ENCODE data around the gene MAML3. TPM values are rescaled to one million over a fixed set of nuclear protein-coding genes. Genes with fewer than 3 reads are reported as not detected.
A peak's percentile ranks its signal among the peaks of the same experiment; 100 is the strongest.

The MAML3 gene
- total RNA-seq, 2 experiments from 2014 or later: 2.0 to 2.4 TPM

- no peak for TF ChIP-seq CTCF (IDR thresholded peaks at IDR 0.05)
- Mint-ChIP-seq H3K27me3 (peaks cover 6% of the 10 kb centered on the region), H3K9me3 (peaks cover 3% of the 10 kb centered on the region), H3K4me1 (ENCODE audit: low read depth) (peaks cover 40% of the 10 kb centered on the region), H3K4me3 (no peak overlapping the region), H3K36me3 (ENCODE audit: low read depth) (no peaks in the 10 kb centered on the region), H3K27ac (no peak overlapping the region)
- DNase-seq (no peak), ATAC-seq (no peak)
- CTCF ChIA-PET: no interaction called here
- POLR2A ChIA-PET: interaction anchor here (0.9 kb wide), 1 partner anchor 12 kb away, joined by 3 read pairs; no protein-coding TSS in a partner anchor
- intact Hi-C loops (cut with micrococcal nuclease): no loop called here
These were observed 26.6 kb downstream of the MAML3 start for GRCh38 chr4:140127422-140127821.

DNA sequence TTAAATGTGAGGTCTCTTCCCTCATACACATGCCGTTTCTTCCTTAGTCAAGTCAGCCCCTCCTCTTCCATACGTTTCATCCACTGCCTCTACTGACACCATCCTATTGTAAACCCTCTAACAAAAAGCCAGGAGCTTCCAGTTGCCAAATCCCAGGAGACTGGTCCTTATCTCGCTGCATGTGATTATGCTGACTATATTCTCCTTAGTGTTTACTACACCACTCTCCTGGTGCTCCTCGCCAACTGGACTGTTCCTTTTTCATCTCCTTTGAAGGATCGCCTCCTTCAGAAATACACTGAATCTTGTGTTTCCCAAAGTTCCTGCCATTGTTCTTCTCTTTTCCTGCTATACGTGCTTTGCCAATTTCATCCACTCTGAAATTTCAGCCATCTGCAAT is 27.7 kb downstream of the MAML3 start:
- Mint-ChIP-seq H3K27me3 (peaks cover 6% of the 10 kb centered on the region), H3K36me3 (ENCODE audit: low read depth) (no peaks in the 10 kb centered on the region), H3K9me3 (peaks cover 3% of the 10 kb centered on the region), H3K27ac (no peak overlapping the region), H3K4me3 (no peak overlapping the region), H3K4me1 (ENCODE audit: low read depth) (peaks cover 31% of the 10 kb centered on the region)
- ATAC-seq (no peak), DNase-seq (no peak)
- ChIA-PET POLR2A (no interaction called here), CTCF (no interaction called here)
- intact Hi-C loops (cut with micrococcal nuclease): no loop called here
- no peak for TF ChIP-seq CTCF (IDR thresholded peaks at IDR 0.05)

DNA sequence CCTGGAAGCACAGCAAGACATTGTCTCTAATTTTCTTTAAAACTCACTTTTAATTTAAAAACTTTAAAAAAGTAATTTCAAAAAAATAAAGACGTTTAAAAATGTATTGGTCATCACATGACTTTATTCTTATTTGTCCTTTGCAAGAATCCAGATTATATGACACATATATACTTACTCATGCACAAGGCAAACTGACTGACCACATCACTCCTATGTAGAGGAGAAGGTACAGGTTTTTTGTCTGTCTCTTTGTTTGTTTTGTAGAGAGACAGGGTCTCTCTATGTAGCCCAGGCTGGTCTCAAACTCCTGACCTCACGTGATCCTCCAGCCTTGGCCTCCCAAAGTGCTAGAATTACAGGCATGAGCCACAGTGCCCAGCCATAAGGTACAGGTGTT is 28.6 kb downstream of the MAML3 start:
- POLR2A ChIA-PET: no interaction called here

GRCh38 chr4:140123666-140124377 is 30.2 kb downstream of the MAML3 start:
- no peak for DNase-seq
- peak overlapping the region; percentile 5 for H3K27ac Mint-ChIP-seq
- peaks cover 3% of the 10 kb centered on the region for H3K9me3 Mint-ChIP-seq
- intact Hi-C loops (cut with micrococcal nuclease): no loop called here
- TF ChIP-seq CTCF (IDR thresholded peaks at IDR 0.05): no peak
- H3K4me1 Mint-ChIP-seq (ENCODE audit: low read depth): peaks cover 27% of the 10 kb centered on the region
- H3K4me3 Mint-ChIP-seq: peak overlapping the region; percentile 19
- POLR2A ChIA-PET: interaction anchor here (0.7 to 1.1 kb wide), 6 partner anchors 9 to 75 kb away, joined by 3 to 4 read pairs (median 3); no protein-coding TSS in a partner anchor
- CTCF ChIA-PET: interaction anchor here (1.0 to 2.0 kb wide), 5 partner anchors 10 to 130 kb away, joined by 3 to 9 read pairs (median 5); no protein-coding TSS in a partner anchor
- peaks cover 6% of the 10 kb centered on the region for H3K27me3 Mint-ChIP-seq
- peak; percentile 64 for ATAC-seq
- H3K36me3 Mint-ChIP-seq (ENCODE audit: low read depth): no peaks in the 10 kb centered on the region

More for the DNA sequence above, 28.6 kb downstream of the MAML3 start:
- Mint-ChIP-seq H3K9me3 (peaks cover 3% of the 10 kb centered on the region), H3K4me3 (no peak overlapping the region), H3K36me3 (ENCODE audit: low read depth) (no peaks in the 10 kb centered on the region), H3K27ac (no peak overlapping the region), H3K4me1 (ENCODE audit: low read depth) (peaks cover 24% of the 10 kb centered on the region), H3K27me3 (peaks cover 6% of the 10 kb centered on the region)
- intact Hi-C loops (cut with micrococcal nuclease): no loop called here
- ATAC-seq (no peak), DNase-seq (no peak)
- CTCF ChIA-PET: interaction anchor here (1.4 to 2.0 kb wide), 4 partner anchors 11 to 27 kb away, joined by 3 to 9 read pairs (median 5); no protein-coding TSS in a partner anchor
- TF ChIP-seq CTCF (IDR thresholded peaks at IDR 0.05): no peak

DNA sequence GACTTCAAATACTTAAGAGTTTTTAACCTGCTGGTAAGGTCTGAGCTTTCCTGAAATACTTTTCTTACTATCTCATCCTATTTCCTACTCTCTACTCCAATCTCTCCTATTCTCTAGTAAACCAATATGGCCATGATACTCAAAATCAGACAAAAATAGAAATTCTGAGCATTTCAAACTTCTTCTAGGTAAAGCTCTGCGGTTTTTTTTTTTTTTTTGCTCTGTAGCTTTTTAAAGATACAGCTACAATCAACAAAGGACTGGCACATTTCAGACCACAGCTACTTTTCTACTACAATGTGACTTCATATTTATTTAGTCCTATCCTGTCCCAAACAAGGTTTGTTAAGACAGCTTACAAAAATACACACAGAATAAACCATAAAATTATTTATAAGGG is 31.1 kb downstream of the MAML3 start:
- DNase-seq (no peak), ATAC-seq (peak; percentile 43)
- POLR2A ChIA-PET: interaction anchor here (0.7 kb wide), 1 partner anchor 347 kb away, joined by 4 read pairs; no protein-coding TSS in a partner anchor
- Mint-ChIP-seq H3K27ac (peak overlapping the region; percentile 50), H3K27me3 (peaks cover 6% of the 10 kb centered on the region), H3K4me1 (ENCODE audit: low read depth) (peaks cover 24% of the 10 kb centered on the region), H3K36me3 (ENCODE audit: low read depth) (no peaks in the 10 kb centered on the region), H3K4me3 (peak overlapping the region; percentile 16), H3K9me3 (peaks cover 3% of the 10 kb centered on the region)
- CTCF ChIA-PET: interaction anchor here (0.5 to 1.1 kb wide), 4 partner anchors 11 to 130 kb away, joined by 3 to 5 read pairs (median 3); no protein-coding TSS in a partner anchor
- intact Hi-C loops (cut with micrococcal nuclease): no loop called here
- TF ChIP-seq CTCF (IDR thresholded peaks at IDR 0.05): no peak

Measured in activated CD8-positive, alpha-beta T cell treated with anti-CD3 and anti-CD28 coated beads for 36 hours (primary cell).